ENCODE data around the gene RPL36.

RPL36 gene

DNA sequence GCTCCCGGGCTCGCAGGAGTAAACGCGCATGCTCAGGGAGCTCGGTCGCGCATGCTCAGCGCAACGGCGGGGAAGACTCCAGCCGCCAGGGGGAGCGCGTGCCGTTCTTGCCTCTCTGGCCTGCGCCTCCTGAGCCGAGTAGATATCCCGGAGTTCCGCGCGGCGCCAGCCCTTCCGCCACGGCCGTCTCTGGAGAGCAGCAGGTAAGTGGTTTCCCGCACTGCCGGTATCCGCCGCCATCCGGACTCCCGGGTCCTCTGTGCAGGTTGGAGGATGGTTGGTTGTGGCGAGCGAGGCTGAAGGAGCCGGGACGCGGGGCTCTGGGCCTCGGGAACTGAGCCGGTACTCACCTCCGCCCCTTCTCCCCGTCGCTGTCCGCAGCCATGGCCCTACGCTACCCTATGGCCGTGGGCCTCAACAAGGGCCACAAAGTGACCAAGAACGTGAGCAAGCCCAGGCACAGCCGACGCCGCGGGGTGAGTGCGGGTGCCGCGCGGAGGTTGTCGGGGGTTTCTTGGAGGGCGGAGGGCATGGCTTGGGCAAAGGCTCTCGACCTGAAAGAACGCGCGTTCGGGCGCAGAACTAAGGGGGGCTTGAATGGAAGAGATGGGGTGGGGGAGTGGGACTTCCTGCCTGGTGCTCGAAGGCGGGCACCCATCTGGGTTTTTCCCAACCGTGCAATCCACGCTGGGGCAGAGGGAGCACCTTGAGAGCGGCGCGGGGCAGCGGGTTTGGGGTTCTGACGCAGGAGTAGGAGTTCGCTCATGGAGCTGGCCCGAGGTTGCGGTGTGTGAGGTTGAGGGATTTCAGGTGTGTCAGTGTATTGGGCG, at the start of gene RPL36:
RPL36 (plus strand) TSS at position 171 of the 830 bp plus-strand sequence; CDS start at position 384, 213 bp downstream.
- DNase-seq: peak; percentile 97

DNA sequence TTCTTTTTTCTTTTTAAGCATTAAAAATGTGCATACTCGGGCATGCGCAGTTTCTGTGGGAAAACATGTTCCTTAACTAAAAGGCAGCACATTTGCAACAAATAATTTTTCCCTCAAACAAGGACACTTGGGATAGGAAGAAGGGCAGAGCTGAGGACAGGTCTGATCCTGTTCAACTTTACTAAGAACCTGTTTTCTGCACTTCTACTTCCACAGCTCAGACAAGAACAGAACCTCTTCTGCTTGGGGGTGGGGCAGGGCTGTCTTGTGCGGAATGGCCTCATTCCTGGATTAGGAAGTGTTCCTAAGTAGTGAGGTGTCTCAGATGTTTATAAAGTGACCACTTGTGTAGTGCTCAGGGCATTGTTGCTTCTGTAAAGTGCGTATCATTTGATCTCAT, 48.9 kb upstream of the RPL36 start:
- no peak for DNase-seq

DNA sequence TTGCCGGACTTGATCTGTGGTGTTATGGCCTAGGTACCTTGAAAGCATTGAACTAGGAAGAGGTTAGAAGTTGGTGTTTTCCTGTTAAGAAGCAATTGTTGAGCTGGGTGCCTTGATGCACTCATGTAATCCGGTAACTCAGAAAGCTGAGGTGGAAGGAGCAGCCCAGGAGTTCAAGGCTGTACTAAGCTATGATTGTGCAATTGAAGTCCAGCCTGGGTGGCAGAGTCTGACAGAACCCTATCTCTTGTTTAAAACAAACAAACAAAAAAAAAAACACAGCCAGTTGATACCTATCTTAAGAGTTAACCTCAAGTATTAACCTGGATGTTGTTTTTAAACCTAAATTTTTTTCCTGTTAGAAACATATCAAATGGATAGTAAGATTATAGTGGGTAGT, 47.9 kb upstream of the RPL36 start:
- no peak for DNase-seq

DNA sequence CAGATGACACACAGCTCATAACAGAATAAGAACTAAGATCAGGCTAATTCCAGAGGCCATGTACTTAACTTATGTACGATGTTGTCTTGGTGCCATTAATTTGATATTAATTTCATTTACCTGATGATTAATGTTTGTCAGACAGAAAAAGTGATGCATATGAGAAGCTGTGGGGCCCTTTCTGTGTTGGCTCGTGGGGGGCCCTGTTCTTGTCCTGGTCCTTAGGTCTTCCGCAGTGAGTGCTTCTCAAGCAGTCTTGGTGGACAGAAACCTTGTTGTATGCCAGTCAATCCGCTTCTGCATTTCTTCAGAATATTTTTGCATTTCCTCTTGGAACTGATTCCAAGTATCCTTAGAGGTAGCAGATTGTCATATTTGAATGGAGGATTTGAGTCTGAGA, 47.0 kb upstream of the RPL36 start:
- no peak for DNase-seq

DNA sequence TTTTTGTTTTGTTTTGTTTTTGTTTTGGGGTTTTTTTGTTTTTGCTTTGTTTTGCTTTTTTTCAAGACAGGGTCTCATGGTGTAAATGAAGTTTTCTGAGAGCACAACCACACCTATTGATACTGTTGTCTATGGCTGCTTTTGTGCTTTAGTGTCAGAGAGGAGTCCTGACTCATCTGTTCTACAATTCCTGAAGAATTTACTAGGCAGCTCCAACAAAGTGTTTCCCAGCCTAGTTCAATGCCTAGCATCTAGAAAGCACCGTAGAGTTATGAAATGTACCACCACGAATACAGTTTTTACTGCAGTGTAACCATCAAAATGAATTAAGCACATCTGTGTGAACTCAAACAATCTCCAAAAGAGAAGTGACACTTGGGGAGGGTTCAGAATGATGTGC, 46.1 kb upstream of the RPL36 start:
- no peak for DNase-seq

DNA sequence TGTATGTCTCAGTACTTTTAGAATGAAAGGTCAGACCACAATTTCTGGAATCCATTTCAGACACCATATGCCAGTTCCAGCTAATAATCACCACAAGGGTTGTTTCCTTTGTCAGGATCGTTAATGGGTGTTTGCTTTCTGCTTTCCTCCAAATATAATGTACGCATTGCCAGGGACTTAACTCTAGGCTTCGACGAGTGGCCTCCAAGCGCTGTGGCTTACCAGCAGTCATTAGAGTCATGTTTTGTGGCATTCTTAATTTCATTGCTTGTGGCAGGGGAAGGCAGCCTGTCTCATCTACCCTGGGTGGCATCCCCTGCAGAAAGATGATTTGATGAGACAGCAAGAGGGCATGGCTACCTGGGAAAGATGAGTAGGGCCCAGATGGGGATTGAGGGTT, 44.7 kb upstream of the RPL36 start:
- no peak for DNase-seq

DNA sequence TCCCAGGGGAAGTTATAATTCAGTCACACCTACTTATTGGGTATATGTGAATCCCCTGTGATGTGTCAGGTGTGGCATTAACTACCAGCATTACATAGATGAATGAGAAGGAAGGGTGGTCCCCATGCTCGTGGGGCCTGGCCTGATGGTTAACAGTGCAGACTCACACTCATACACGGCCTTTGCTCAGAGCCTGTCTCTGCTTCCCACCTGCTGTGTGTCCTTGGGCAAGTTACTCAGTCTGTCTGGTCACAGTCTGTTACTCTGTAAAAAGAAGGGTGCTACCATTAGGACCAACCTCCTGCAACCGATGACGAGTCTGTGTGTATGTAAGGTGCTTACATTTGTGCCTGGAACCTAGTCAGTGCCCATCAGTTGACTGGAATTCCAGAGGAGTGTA, 43.4 kb upstream of the RPL36 start:
- no peak for DNase-seq

DNA sequence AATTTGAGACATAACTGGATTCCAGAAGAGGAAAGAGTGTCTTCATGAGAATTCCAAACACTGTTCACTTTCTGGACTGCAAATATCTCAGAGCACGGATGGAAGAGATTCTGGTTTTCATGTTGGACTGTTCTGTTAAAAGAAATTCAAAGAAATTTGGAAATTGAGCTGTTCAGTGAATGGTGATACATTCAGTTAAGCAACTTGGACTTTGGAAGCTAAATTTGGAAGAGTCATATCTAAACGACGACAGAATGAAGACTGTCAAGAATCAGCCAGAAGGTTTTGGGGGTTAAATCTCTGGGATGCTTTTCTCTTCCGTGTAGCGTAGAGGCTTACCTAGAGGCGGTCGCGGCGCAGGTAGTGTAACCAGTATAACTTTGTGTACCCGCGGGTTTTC, 41.6 kb upstream of the RPL36 start:
- no peak for DNase-seq

DNA sequence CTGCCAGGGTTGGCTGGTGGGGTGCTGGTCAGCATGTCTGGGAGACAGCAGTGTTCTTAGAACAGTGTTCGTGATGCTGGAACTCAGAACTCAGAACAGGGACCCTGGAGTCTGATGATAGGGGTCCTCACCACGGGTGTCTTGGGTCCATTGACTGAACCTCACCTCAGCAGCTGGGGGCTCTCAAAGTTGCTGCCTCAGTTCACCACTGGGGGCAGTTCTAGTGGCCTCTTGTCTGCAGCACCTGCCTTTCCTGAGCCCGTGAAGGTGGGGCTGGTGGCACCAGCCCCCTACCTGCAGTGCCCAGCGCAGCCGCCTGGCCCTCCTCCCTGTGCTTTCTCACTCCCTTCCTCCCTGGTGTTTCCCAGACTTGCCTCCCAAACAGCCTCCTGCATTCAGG, 38.7 kb upstream of the RPL36 start:
- DNase-seq: no peak

DNA sequence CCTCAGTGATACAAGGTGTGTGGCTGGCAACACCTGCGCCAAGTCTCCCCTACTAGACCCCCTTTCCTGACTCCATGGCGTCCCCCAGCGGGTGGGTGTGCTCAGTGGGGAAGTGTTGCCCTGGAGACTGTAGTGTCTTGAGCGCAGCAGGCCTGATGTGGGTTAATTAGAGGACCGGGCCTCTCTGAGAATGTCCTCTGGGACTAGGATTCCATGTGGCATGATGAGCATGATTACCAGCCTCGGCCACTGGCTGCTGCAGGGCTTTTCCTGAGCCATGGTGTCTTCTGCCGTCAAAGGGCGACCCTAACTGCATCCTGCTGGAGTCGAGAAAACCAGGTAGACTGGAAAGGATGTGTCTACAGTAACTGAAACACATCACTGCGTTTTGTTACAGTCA, 37.8 kb upstream of the RPL36 start:
- DNase-seq: no peak

DNA sequence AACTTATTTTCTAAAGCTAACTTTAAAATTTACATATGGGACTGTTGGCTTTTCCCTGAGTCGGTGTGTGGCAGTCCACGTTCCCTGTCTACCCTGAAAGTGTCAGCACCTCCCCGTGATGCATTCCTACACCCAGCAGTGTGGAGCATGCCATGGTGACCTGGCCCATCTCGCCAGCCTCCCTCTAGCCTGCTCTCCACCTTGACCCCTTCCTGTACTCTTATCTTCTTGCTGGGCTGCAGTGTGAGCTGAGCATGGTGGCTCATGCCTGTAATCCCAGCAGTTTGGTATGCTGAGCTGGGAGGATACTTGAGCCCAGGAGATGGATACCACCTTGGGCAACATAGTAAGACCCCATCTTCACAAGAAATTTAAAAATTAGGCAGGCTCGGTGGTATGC, 35.2 kb upstream of the RPL36 start:
- no peak for DNase-seq

DNA sequence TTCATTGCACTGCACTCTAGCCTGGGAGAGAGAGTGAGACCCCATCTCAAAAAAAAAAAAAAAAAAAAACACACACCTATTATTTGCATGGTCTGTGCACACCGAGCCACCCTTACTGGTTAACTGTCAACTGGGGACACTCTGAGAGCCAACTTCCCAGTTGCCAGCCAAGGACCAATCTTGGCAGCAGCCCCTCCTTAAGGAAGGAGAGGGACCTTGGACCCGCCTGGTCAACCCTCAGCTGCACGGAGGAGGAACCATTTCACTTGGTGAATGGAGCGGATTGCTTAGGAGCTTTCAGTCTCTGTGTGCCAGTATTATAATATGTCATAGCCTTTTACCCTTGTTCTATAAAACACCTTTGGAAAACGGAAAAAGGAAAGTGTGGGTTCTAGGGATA, 34.7 kb upstream of the RPL36 start:
- no peak for DNase-seq

DNA sequence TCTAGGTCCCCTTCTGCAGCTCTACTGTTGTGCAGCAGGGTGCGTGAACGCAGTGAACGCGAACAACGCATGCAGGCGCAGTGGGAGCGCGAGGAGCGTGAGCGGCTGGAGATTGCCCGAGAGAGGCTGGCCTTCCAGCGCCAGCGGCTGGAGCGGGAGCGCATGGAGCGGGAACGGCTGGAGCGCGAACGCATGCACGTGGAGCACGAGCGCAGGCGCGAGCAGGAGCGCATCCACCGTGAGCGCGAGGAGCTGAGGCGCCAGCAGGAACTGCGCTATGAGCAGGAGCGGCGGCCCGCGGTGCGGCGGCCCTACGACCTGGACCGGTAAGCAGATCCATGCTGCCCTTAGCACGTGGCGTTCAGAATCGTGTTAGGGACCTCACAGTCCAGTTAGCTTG, 28.6 kb upstream of the RPL36 start:
- no peak for DNase-seq

DNA sequence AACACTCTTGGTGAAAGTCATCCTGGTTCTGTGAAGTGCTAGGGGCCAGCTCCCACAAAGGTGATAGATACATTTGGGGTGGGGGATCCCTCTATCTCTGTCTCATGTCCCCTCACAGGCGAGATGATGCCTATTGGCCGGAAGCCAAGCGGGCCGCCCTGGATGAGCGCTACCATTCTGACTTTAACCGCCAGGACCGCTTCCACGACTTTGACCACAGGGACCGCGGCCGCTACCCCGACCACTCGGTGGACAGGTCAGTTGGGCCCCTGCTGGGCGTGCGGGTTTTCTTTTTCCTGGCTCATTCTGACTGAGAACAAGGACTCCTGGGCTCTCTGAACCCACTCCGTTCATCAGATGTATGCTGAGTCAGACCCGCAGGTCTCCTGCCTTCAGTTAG, 26.2 kb upstream of the RPL36 start:
- DNase-seq: no peak

DNA sequence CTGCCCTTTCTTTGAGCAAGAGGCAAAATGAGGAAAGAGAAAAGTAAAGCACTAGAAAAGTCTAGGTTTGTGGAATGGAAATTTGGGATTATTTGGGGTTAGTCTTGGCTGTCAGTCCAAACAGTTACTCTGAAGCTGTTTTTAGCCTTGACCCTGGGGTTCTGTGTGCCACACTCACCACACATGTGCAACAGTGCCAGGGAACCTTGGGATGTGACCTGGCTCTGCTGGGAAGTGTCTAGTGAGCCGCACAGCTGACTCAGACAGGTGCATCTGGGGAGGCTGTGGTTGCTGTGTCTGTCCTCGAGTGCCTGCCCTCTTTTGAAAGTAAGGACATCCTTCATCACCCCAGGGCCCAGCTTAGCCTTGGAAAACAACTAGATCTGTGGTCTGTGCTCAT, 25.6 kb upstream of the RPL36 start:
- no peak for DNase-seq

DNA sequence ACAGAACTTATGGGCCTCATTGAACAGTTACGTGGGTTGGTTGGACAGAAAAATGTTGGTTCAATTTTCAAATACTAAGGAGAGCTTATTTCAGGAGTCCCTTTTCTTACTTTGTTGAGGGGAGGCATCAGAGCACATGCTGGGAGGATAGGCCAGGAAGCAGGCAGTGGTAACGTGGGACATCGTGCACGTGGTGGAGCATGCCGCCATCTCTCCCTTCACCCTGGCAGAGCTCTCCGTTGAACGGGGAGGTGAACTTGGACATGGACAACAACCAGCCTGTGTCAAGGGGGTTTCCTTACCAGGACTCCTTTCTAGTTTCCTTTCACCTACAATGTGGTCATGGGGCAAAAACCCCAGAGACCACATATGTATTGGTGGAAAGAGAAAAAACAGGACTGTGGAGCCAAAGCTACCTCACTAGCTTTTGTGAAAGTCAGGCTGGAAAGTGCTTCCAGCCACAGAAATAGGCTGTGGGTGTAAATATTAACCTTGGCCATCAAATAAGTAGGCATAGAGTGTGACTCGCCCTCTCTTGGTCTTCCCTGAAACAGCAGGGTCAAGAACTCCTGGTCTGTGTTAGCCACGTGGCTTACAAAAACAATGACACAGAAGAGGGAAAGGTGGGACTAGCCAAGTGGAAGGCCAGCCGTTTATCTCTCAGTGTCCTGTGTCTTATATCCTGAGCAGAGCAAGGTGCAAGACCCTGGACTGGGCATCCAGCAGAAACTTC, 24.1 kb upstream of the RPL36 start:
- no peak for DNase-seq

DNA sequence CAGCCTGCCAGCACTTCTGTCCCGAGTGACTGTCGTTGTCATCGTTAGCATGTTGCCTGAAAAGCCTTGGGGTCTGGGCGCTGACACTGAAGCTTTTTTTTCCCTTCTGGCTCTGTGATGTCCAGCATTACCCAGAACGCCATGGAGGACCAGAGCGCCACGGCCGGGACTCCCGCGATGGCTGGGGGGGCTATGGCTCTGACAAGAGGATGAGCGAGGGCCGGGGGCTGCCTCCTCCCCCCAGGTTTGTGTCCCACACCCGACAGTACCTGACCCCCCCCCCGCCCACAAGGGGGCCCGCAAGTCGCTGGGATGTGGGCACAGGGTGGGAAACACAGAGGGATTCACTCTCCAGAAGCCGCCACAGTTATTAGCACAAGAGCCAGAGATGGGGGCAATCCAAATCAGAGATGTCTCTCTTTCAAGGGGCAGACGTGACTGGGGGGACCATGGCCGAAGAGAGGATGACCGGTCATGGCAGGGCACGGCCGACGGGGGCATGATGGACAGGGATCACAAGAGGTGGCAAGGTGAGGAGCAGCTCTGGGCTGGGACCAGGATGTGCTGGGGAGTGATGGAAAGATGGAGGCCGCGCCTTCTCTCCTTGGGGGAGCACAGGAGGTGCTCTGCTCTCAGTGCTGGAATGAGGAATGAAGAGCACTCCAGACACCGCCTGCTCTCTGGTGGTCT, 23.0 kb upstream of the RPL36 start:
- no peak for DNase-seq

DNA sequence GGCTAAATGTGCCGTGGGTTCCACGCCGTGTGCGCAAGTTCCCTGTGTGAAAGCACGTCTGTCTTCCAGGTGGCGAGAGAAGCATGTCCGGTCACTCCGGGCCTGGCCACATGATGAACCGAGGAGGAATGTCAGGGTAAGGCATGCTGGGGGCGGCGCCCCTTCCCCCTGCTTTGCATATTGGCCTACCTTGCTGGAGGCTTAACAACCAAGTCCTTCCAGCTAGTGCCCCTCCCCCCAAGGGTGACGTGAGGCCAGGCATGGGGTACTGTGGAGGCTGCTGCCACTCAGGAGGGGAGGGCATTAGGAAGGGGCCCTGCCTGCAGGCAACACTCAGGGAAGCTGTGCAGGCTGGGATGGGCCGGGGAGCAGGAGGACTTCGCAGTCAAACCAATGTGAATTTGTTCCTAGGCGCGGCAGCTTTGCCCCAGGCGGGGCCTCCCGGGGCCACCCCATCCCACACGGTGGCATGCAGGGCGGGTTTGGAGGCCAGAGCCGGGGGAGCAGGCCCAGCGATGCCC, 22.3 kb upstream of the RPL36 start:
- no peak for DNase-seq

DNA sequence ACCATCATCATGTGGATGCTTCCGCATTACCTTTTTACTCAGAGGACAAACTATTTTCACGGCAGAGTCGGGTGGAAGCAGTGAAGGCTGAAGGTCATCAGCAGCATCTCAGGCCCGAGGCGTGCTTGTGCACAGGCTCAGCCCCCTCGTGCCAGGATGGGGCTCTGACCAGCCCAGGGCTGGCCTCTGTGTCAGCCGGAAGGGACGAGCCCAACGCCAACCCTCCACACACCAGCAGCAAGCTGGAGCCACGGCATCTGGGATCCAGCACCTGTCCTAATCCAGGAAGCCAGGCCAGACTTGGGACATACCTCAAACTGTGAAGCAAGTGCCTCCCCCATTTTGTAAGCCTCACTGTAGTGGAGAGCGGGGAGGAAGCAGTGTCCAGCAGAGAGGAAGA, 20.9 kb upstream of the RPL36 start:
- DNase-seq: no peak

DNA sequence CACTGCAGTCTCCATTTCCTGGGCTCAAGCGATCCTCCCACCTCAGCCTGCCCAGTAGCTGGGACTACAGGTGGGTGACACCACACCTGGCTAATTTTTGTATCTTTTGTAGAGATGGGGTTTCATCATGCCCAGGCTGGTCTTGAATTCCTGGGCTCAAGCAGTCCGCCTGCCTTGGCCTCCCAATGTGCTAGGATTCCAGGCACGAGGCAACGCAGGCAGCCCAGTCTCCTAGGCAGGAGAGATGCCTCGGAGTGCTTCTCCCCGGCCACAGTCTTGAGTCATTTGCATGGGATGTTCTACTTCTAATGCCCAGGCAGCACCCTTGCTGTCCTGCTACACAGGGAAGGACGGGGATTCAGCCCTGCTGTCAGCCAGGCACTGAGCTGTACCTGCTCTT, 18.5 kb upstream of the RPL36 start:
- DNase-seq: no peak

DNA sequence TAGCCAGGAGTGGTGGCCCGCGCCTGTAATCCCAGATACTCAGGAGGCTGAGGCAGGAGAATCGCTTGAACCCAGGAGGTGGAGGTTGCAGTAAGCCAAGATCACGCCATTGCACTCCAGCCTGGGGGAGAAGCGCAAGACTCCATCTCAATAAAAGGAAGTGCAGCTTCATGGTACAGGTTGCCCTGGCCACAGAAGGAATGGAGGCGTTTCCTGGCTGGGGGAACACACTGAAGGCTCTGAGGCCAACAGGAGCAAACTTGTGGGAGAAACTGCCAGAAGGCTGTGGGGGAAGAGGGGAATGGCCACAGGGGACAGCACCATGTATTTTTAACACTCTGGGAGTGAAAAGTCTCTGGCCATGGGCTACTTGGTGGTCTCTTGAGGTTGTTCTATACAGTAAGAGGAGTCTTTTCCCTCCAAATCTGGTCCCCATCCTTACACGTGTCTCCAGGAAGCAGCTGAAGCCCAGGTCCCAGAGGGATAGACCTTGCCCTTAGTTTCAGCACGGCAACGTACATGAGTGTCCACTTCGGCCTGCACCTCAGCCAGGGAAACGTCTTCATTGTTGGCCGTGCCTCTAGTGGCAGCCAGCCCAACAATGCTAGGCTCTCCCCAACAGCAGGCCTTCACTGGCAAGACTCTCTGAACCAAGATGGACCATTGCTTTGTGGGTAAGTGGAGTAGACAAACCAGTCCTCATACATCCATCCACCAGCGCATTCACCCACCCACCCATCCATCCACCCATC, 17.2 kb upstream of the RPL36 start:
- no peak for DNase-seq

DNA sequence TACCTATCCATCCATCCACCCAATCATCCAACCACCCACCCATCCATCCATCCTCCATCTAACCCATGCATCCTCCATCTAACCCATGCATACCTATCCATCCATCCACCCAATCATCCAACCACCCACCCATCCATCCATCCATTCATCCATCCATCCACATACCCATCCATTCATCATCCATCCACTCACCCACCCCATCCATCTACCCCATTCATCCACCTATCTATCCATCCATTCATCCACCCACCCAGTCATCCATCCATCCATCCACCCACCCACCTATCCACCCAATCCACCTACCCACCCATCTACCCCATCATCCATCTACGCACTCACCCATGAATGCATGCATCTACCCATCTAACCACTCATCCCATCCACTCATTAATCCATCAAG, 16.3 kb upstream of the RPL36 start:
- no peak for DNase-seq

DNA sequence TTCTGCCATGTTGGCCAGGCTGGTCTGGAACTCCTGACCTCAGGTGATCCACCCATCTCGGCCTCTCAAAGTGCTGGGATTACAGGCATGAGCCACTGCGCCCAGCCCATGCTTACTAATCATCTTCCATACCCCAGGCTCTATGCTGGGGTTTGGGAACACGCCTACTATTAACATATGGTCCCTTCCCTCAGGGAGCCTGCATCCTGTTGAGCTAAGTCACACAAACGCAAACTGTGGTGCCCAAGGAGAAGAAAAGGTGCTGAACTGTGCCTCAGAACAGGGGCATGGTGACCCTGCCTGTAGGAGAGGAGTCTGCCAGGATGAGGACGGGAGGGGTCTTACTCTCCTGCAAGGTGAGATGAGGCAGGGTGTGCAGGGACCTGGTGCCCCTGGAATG, 15.4 kb upstream of the RPL36 start:
- DNase-seq: no peak
